Hematopoietic multipotent progenitor cell treated with erythropoietin and hydrocortisone succinate and interleukin-3 and kit ligand, for 17 days (in vitro differentiated cells): ENCODE measurements around the gene ICAM4.
"Not testable (repeated sequence)": the region's sequence is repeated elsewhere in the genome, so short reads cannot be mapped to it uniquely, and the experiment has no call there.

Experiments used
- DNase-seq: peaks from one replicate; pipeline ENCODE4 v3.0.0-alpha.2; 2015; ENCODE audit warnings: low spot score

The ICAM4 gene, protein sequence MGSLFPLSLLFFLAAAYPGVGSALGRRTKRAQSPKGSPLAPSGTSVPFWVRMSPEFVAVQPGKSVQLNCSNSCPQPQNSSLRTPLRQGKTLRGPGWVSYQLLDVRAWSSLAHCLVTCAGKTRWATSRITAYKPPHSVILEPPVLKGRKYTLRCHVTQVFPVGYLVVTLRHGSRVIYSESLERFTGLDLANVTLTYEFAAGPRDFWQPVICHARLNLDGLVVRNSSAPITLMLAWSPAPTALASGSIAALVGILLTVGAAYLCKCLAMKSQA

DNA sequence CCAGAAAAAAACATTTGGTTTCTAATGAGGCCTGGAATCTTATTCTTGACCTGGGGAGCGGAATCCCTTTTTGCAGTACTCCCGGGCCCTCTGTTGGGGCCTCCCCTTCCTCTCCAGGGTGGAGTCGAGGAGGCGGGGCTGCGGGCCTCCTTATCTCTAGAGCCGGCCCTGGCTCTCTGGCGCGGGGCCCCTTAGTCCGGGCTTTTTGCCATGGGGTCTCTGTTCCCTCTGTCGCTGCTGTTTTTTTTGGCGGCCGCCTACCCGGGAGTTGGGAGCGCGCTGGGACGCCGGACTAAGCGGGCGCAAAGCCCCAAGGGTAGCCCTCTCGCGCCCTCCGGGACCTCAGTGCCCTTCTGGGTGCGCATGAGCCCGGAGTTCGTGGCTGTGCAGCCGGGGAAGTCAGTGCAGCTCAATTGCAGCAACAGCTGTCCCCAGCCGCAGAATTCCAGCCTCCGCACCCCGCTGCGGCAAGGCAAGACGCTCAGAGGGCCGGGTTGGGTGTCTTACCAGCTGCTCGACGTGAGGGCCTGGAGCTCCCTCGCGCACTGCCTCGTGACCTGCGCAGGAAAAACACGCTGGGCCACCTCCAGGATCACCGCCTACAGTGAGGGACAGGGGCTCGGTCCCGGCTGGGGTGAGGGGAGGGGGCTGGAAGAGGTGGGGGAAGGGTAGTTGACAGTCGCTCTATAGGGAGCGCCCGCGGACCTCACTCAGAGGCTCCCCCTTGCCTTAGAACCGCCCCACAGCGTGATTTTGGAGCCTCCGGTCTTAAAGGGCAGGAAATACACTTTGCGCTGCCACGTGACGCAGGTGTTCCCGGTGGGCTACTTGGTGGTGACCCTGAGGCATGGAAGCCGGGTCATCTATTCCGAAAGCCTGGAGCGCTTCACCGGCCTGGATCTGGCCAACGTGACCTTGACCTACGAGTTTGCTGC lies at the start of gene ICAM4:
Gene ICAM4, plus strand, starts transcription at position 153 of the 935 bp plus-strand sequence. Its CDS starts 58 bp downstream, at position 211.
- DNase-seq, result peak; percentile 85

DNA sequence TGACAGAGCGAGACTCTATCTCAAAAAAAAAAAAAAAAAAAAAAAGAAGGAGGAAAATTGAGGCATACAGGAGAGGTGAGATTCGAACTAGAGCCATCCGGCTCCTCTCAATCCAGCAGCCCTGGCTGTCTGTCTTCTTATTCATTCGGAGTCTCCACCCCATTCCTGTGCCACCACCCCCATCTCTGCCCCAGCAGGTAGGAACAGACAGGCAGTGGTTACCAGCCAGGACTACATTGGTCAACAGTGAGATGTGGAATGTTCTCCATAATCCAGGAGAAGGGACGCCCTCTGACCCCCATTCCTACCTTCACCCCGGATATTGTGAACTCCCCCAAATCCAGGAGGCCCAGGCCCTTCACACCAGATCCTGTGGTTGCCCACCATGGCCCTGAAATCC lies 49.1 kb upstream of the ICAM4 start:
- no peak for DNase-seq

DNA sequence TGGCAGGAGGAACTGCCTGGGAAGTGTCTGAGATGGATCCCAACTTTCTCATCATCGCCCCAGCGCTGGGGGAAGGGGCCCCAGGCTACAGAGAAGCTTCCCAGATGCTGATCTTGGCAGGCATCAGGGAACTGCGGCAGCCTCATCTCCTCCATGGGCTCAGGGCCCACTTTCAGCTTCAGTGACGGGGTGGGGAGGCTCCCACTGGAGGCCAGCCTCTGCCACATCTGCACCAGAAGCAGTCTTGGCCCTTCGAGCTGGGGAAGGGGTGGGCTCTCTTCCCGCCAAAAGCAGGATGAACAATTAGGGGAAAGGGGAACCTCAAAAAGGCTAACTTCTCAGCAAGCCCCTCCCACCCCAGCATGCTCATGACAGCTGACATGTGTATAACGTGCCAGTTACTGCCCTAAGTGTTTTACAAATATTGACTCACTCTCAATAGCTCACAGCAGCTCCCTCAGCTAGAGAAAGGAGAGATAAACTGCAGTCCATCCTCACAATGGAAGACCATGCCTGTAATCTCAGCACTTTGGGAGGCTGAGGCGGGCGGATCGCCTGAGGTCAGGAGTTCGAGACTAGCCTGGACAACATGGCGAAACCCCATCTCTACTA lies 48.5 kb upstream of the ICAM4 start:
- no peak for DNase-seq

DNA sequence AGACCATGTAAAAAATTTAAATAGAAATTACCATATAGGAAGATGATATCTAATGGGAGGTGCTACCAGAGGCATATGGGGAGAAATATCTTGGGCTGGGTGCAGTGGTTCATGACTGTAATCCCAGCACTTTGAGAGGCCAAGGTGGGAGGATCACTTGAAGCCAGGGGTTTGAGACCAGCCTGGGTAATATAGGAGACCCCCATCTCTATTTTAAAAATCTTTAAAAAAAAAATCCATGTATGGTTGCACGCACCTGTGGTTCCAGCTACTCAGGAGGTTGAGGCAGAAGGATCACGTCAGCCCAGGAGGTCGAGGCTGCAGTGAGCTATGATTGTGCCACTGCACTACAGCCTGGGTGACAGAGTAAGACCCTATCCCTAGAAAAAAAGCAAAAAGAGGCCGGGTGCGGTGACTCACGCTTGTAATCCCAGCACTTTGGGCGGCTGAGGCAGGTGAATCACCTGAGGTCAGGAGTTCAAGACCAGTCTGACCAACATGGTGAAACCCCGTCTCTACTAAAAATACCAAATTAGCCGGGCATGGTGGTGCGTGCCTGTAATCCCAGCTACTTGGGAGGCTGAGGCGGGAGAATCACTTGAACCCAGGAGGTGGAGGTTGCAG lies 44.8 kb upstream of the ICAM4 start:
- DNase-seq, result not testable (repeated sequence)

DNA sequence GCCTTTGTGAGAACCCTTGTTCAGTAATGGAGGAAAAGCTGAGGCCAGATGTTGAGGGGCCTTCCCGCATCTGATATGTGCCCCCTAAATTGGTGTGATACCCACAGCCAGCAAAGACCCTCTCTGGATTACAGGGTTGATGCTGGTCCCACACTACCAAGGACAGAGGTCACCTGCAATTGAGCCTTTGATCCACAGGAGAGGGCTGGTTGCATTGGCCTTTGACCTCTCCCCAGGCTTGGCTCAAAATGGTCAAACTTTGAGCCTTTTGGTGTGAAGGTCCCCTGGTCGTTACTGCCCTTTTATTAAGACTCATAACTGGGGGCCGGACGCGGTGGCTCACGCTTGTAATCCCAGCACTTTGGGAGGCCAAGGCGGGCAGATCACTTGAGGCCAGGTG lies 43.1 kb upstream of the ICAM4 start:
- no peak for DNase-seq

DNA sequence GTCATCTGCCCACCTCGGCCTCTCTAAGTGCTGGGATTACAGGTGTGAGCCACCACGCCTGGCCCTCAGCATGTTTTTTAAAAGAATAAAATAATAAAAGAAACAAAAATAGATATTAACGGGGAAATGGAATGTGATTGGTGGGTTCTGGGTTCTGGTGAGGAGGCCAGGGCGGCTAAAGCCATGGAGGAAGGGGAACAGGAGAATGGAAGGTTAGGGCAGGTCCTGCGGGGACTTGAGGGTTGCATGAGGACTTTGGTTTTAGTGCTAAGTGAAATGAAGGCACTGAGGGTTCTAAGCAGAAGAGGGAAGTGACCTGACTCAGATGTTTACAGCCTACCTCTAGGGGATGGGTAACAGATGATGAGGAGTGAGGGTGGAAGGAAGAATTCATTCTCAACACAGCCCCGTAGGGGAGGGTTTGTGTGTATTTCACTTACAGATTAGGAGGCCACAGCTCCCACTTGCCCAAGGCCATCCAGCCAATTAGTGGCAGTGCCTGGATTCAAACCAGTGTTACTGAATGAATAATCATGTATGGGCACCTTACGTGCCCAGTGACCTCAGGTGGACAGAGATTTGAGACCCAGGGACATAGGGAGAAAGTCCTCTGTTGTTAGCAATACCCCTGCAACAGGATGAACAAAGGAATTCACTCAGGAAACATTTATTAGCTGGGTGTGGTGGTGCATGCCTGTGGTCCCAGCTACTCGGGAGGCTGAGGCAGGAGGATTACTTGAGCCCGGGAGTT lies 41.4 kb upstream of the ICAM4 start:
- DNase-seq, result no peak

DNA sequence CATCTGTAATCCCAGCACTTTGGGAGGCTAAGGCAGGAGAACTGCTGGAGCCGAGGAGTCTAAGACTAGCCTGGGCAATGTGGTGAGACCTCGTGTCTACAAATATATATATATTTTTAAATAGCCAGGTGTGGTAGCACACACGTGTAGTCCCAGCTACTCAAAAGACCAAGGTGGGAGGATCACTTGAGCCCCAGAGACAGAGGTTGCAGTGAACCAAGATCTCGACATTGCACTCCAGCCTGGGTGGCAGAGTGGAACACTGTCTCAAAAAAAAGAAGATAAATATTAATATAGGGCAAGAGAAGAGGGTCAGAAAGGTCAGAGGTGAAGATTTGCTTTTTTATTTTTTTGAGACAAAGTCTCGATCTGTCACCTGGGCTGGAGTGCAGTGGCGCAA lies 40.2 kb upstream of the ICAM4 start:
- no peak for DNase-seq

DNA sequence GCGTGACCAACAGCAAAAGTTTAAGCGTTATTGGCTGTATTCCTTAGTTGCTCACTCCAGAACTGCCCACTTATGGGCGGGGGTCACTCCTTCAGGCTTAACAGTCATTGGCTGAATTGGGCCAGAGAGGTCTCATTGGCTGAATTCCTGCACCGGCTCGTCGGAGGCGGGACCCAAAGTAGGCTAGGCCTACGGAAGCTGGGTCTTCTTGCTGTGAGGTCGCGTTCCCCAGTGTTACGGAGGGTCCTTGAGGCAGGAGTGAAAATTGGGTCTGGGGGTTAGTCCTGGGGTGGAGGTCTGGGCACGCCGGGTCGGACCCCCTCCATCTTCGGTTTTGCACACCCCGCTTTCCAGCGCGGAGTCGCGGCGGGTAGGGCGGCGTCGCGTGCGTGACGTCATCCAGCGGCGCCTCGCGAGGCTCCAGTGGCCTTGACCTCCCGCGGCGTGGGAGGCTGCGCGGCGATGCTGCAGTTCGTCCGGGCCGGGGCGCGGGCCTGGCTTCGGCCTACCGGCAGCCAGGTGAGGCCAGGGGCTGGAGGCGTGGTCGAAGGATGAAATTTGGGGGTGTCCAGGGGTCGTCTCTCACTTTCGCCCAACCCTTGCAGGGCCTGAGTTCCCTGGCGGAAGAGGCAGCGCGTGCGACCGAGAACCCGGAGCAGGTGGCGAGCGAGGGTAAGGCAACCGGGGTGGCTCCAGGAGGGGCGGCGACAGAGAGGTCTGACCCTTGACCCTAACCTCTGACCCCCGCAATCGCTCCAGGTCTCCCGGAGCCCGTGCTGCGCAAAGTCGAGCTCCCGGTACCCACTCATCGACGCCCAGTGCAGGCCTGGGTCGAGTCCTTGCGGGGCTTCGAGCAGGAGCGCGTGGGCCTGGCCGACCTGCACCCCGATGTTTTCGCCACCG lies 34.7 kb upstream of the ICAM4 start, which contains the start of gene MRPL4:
Gene MRPL4, plus strand, starts transcription at position 423 of the 903 bp plus-strand sequence. Its CDS starts 40 bp downstream, at position 463.
- DNase-seq, result peak; percentile 98

DNA sequence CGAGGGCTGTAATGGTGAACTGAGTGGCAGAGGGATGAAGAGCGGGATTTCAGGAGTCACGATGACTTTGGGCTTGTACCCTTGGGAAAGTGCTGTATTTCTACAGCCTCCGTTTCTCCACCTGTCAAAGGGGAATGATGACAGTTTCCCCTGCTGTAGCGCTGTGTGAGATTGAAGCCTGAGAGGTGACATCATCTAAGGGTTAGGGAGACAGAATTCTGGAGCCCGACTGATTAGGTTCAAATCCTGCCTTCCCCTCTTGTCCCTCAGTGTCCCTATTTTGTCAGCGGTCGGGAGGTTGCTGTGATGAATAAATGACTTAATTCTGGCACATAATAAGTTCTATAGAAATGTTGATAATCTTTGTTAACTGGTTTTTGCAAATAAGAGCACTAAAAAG lies 34.0 kb upstream of the ICAM4 start:
- no peak for DNase-seq

DNA sequence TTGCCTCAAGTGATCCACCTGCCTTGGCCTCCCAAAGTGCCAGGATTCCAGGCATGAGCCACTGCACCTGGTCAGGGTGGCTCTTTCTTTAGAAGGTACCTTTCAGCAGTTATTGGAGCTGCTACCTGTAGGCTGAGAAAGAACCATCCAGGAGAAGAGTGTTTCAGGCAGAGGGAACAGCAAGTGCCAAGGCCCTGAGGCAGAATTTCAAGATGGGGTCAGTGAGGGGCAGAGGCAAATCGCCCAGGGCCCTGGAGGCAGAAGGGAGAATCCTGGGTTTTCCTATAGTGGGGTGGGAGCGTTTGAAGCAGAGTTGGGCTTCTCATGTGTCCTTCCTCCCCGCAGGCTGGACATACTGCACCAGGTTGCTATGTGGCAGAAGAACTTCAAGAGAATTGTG lies 32.5 kb upstream of the ICAM4 start:
- no peak for DNase-seq

DNA sequence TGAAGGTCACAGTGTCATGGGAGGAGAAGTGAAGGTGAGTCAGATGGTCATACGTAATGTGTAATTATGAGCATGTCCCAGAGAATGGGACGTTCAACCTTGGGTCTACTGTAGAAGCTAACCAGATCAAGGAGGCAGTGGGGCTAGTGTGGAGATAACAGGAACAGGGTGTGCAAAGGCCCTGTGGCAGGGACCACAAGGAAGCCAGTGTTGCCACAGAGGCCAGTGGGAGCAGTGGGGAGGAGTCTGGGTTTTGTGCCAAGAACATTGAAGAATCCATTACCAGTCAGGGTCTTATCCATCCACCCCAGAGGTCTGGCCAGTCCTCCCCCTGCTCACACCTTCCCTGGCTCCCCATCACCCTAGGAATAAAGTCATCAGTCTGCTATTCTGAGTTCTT lies 31.4 kb upstream of the ICAM4 start:
- no peak for DNase-seq

DNA sequence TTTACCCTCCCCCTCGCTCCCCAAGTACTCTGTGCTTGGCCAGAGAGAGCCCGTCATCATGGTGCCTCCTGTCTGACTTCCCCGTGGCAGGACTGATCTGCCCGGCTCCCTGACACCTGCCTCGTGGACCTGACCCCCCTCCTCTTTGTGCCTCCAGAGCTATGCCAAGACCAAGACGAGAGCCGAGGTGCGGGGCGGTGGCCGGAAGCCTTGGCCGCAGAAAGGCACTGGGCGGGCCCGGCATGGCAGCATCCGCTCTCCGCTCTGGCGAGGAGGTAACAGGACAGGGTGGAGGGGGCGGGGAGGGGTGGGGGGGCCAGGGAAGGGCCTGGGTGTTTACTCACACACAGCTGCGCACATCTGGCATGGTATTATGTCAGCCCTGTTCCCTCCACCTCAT lies 30.2 kb upstream of the ICAM4 start:
- no peak for DNase-seq

DNA sequence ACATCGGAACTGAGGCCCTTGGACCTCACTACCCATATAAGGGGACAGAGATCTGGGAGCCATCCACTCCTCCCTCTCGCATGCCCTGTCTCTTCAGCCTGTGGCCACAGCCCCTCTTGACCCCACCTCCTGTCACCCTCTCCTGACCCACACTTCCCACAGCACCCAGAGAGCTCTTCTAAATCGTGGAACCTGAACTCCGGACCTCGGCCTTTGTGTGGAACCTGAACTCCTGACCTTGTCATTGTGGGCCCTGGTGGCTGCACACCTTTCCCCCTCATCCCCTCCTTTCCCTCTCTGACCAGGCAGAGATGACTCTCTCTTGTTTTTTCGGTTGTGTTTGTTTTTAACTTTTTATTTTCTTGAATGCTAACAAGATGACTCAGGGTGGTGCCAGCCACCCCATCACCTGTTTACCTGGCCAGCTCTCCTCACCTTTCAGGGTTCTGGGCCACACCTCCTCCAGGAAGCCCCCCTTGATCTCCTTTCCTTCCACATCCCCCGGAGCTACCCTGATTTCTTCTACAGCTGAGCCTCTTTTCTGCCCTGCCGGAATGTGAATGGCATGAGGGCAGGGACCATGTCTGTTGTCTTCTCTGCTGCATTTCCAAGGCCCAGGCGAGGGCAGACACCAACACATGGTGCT lies 29.7 kb upstream of the ICAM4 start:
- no peak for DNase-seq

DNA sequence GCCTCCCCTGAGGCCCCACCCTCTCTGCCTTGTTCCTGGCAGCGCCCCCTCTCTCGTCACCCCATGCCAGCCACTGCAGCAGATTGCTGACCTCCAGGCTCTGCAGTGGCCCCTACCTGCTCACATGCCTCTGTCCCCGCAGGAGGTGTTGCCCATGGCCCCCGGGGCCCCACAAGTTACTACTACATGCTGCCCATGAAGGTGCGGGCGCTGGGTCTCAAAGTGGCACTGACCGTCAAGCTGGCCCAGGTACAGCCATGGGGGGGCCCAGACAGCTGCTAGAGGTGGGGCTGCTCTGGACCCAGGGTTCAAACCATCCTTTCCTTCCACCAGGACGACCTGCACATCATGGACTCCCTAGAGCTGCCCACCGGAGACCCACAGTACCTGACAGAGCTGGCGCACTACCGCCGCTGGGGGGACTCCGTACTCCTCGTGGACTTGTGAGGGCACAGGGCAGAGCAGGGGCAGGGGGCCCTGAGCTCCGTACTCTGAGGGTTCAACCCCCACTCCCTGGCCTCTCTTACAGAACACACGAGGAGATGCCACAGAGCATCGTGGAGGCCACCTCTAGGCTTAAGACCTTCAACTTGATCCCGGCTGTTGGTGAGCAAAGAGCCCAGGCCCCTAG lies 28.6 kb upstream of the ICAM4 start:
- DNase-seq, result no peak

DNA sequence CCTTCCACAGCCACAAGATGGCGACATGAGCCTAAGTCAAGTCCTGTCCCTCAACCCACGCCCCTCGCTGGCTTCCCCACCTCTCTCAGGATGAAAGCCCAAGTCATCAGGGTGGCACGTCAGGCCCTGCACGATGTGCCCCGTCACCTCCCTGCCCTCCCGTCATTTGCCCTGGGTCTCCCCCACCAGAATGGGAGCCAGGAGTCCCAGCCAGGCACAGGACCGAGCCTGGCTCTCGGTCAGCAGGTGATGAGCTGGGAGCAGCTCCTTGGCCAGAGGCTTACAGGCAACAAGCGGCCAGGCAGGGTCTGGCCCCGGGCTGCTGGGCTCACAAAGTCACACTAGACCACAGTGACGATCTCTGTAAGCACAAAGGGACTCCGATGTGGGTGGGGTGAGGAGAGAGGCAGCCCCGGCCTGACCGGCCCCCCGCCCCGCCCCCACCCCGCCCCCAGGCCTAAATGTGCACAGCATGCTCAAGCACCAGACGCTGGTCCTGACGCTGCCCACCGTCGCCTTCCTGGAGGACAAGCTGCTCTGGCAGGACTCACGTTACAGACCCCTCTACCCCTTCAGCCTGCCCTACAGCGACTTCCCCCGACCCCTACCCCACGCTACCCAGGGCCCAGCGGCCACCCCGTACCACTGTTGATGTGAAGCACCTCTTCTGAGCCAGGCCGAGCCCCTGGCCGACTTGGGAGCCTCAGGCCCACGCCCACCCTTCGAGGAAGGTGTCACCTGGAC lies 27.4 kb upstream of the ICAM4 start:
- DNase-seq, result peak; percentile 88

DNA sequence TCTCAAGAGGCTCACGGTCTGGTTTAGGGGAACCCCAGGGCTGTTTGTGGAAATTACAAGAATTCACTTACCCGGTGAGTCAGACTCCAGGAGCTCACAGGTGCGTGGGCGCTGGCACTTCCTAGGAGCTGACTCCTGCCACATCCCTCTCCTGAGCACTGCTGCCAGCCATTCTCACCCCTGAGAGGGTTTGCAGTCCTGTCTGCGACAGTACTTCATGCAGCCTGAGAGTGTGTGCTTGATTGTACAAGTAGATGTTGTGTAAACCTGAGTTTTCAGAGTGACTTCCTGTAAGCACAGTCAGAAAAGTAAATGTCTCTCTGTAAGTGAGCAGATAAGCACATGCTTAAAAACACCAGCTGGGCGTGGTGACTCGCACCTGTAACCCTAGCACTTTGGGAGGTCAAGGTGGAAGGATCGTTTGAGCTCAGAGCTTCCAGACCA lies 26.6 kb upstream of the ICAM4 start:
- DNase-seq, result no peak

DNA sequence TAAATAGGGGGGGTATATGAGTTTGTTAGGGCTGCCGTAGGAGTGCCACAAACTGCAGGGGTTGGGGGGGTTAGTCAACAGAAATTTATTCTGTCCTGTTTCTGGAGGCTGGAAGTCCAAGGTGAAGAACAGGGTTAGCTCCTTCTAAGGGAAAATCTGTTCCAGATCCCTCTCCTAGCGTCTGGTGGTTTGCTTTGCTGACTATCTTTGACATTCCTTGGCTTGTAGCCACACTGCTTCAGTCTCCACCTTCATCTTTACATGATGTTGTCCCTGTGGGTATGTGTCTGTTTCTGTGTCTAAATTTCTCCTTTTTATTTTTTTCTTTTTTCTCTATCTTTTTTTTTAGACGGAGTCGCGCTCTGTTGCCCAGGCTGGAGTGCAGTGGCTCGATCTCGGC lies 24.0 kb upstream of the ICAM4 start:
- DNase-seq, result no peak

DNA sequence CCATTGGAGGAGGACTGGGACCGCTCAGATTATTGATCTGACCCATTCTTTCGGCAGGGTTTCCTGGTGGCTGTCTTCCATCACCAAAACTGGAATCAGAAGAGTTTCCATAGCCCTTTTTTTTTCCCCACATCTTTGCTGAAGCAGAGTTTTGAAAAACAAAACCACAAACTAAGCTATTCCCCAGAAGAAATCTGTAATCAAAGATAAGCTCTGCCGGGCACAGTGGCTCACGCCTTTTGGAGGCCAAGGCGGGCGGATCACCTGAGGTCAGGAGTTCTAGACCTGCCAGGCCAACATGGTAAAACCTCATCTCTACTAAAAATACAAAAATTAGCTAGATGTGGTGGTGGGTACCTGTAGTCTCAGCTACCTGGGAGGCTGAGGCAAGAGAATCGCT lies 20.0 kb upstream of the ICAM4 start:
- DNase-seq, result no peak

DNA sequence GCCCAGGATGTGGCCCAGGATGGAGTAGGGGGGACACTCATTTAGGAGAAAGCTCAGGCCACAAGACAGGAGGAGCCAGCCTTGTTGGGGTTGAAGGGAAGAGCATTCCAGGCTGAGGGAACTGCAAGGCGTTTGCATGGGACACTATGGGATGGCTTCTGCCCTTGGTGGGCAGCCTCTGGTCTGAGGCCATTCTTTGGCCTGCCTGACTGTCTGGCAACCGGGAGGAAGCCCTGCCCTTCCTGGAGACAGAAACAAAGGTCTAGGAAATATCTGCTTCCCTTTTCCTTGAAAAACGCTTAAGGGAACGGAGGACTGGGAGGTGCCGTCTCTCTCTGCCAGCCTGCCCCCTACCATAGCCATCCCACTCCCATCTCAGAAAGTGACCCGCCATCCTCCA lies 18.7 kb upstream of the ICAM4 start:
- no peak for DNase-seq
